Measurements from ENCODE around the gene CFAP52.
A peak's percentile ranks its signal among the peaks of the same experiment; 100 is the strongest.

DNA sequence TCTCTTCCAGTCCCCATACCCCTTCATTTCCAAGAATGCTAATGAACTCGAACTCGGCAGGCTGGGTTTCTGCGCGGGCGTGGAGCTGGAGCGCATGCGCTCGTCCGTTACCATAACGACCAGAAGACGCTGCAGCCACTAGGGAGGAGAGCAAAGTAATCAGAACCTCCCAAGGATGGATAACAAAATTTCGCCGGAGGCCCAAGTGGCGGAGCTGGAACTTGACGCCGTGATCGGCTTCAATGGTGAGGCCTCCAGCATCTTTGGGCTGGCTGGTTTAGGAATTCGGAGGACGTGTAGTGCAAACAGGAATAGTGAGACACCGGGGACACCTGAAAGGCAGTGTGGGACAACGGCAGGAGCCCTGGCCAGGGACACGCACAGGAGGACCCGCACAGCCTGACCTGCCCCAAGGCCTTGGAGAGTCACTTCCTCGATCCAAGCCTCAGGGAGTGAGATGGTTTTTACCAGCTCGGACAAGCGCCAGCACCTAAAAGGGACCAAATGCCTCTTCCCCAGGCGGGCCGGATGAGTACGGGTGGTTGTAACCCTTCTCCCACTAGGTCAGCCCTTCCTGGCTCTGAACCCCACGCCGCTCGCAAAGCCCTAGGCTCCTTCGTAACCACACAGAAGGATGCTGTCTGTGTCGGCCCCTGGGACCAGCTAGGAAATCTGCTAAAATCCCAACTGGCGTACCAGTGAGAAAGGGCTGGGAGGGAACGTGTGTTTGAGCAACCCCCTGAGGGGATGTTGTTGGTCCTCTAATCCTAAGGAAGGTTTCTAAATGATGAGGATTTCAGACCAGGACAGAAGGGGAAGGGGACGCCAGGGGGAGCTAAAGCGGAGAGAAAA lies at the start of gene CFAP52:
- TF ChIP-seq POLR2A (IDR thresholded peaks at IDR 0.05) = no peak
- TF ChIP-seq, protein P1, sequence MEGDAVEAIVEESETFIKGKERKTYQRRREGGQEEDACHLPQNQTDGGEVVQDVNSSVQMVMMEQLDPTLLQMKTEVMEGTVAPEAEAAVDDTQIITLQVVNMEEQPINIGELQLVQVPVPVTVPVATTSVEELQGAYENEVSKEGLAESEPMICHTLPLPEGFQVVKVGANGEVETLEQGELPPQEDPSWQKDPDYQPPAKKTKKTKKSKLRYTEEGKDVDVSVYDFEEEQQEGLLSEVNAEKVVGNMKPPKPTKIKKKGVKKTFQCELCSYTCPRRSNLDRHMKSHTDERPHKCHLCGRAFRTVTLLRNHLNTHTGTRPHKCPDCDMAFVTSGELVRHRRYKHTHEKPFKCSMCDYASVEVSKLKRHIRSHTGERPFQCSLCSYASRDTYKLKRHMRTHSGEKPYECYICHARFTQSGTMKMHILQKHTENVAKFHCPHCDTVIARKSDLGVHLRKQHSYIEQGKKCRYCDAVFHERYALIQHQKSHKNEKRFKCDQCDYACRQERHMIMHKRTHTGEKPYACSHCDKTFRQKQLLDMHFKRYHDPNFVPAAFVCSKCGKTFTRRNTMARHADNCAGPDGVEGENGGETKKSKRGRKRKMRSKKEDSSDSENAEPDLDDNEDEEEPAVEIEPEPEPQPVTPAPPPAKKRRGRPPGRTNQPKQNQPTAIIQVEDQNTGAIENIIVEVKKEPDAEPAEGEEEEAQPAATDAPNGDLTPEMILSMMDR (IDR thresholded peaks at IDR 0.05) = peak in 5 of 6 experiments; percentile 18 to 62 (median 56)
